HG03039 (cell line): Measurements from ENCODE around the gene ADGRE2.
"Not testable (repeated sequence)": the region's sequence is repeated elsewhere in the genome, so short reads cannot be mapped to it uniquely, and the experiment has no call there.

Experiments used
- ATAC-seq: cut with Tn5 transposase; IDR thresholded peaks from one replicate; pipeline ENCODE4 v1.9.1; 2021; ENCODE audit warnings: mild to moderate bottlenecking, moderate library complexity; ENCODE audit not compliant: unreplicated experiment

Gene ADGRE2

GRCh38 chr19:14780622-14781225 is 2.4 kb upstream of the ADGRE2 start:
- not testable (repeated sequence) for ATAC-seq

DNA sequence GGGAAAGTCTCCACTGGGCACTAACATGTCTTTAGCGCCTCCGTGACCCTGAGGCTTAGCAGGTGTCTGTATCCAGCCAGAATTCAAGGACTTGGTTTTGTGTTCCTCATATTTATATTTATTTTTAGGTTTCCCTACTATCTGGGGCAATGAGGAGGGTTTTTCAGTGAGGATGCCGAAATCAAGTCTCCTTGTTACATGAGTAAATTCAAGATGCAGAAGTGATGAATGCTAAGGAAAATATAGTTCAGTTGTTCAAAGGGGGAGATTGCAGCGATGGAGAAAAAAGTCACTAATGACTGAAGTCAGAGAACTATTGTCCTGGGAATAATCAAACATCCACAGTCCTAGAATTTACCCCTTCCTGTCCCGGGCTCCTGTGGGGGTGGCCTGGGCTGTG is 791 bp upstream of the ADGRE2 start:
- no peak for ATAC-seq

DNA sequence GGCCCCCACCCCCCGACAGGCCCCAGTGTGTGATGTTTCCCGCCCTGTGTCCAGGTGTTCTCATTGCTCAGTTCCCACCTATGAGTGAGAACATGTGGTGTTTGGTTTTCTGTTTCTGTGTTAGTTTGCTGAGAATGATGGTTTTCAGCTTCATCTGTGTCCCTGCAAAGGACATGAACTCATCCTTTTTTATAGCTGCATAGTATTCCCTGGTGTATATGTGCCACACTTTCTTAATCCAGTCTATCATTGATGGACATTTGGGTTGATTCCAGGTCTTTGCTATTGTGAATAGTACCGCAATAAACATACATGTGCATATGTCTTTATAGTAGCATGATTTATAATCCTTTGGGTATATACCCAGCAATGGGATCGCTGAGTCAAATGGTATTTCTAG is 715 bp downstream of the ADGRE2 start:
- ATAC-seq: not testable (repeated sequence)

DNA sequence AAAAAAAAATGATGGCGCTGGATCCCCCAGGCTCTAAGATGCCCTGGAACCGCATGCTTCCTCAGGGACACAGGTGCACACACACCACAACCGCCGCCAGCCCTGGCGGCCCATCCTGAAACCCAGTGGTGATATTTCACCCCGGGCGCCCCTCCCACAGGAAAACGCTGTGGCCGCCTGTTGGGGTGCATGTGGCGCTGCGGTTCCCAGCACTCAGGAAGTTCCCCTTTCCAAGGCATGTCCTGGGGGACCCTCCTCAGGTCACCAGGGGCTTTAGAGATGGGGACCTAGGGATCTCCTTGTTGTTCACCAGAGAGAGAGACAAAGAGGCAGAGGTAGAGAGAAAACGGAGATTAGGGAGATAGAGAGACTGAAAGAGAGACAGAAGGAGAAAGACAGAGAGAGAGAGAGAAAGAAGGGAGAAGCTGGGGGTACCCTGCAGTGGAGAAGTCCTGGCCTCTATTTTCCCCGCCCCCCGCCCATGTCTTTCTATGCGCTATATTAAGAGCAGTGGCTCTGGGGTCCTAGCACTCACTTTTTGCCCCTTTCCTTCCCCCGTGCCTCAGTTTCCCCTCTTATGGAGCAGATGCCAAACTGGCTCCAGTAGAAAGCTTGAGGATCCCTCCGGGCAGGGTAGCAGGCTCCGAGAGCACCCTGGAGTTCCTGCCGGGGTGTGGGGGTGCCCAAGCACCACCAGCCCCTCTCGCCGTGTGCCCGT is 2.3 kb downstream of the ADGRE2 start:
- no peak for ATAC-seq

- ATAC-seq: not testable (repeated sequence)
Observed at GRCh38 chr19:14775326-14775725, 3.0 kb downstream of the ADGRE2 start.

DNA sequence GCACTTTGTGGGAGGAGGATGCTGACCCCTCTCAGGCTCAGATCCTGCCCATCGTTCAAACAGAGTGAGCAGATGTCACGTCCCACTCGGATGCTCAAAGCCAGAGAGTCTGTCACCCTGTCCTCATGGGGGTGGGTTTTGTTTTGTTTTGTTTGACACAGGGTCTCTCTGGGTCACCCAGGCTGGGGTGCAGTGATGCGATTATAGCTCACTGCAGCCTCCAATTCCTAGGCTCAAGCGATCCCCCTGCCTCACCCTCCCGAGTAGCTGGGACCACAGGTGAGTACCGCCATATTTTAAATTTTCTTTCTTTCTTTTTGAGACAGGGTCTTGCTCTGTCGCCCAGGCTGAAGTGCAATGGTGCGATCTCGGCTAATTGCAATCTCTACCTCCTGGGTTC is 4.0 kb downstream of the ADGRE2 start:
- no peak for ATAC-seq

DNA sequence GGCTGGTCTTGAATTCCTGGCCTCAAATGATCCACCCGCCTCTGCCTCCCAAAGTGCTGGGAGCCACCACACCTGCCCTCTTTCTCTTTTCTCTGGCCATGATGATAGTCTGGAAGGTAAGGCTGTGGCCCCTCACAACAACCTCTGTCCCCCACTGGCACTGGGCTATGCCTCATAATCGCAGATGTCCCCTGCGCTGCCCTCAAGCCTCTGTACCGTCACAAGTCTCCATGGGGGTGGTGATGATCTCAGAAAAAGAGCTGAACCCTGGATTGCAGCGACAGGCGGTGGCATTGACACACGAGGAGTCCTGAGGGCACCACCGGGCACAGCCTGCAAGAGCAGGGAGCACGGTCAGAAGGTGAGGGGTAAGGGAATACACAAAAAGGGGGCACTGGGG is 4.6 kb downstream of the ADGRE2 start:
- ATAC-seq: not testable (repeated sequence)

DNA sequence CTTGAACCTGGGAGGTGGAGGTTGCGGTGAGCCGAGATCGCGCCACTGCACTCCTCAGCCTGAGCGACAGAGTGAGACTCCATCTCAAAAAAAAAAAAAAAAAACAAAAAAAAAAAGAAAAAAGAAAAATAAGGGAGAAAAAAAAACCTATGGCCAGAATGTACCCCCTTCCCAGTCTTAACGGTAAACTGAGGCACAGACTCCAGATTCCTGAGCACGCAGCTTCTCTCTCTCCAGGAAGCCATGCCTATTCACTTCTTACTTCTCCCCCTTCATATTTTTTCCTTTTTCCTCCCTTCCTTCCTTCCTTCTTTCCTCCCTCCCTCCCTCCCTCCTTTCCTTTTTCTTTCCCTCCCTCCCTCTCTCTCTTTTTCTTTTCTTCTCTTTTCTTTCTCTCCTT is 5.4 kb downstream of the ADGRE2 start:
- no peak for ATAC-seq

- ATAC-seq: no peak
Observed at GRCh38 chr19:14772467-14772866, 5.9 kb downstream of the ADGRE2 start.

DNA sequence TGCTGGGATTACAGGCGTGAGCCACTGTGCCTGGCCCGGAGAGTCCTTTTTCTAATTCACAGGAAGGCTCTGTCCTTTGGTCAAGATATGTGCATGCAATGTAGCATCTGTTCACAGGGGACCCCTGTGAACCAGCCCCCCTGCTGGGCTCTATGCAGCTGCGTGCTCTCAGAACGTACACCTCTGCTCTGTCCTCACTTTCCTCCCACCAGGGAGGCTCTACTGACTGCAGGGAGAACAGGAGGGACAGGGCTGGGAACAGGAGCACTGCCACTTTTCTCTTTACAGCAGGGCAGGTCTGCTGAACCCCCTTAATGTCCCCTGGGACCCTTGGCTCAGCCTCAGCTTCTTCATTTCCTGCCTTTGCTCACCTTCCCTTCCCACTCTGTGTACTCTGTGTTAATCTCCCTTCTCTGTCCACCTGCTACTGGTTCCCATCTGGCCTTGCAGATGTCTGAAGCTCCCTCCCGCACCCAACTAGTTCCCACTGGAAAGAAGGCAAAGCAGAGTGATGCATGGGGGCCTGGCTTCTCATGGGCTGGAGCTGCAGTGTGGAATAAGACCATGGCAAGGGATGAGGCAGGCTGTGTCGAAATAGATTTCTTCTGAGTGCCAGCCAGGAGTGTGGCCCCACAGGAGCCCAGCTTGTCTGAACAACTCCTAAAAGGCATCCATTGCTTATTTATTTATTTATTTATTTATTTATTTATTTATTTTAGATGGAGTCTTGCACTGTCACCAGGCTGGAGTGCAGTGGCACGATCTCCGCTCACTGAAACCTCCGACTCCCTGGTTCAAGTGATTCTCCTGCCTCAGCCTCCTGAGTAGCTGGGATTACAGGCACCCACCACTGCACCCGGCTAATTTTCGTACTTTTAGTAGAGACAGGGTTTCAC is 7.2 kb downstream of the ADGRE2 start:
- no peak for ATAC-seq

- no peak for ATAC-seq
Observed at GRCh38 chr19:14770136-14770535, 8.2 kb downstream of the ADGRE2 start.

DNA sequence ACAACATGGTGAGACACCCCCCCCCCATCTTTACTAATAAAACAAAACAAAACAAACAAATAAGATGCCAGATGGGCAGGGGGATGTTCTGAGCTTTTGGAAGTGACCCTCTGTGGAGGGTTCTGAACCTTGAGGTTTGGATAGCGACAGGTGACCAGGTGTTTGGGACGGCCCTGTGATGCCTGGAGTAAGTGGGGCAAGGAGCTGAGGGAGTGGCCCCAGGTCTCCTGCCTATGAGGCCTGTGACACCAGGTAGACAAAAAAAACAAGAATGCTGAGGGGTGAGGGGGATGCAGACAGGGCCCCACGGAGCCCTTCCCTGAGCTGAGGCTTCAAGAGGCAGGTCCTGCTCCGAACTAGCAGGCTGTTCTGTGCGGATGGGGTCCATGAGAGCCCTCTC is 9.2 kb downstream of the ADGRE2 start:
- no peak for ATAC-seq

GRCh38 chr19:14768001-14768400 is 10.4 kb downstream of the ADGRE2 start:
- ATAC-seq: no peak

GRCh38 chr19:14767466-14767971 is 10.8 kb downstream of the ADGRE2 start:
- no peak for ATAC-seq

DNA sequence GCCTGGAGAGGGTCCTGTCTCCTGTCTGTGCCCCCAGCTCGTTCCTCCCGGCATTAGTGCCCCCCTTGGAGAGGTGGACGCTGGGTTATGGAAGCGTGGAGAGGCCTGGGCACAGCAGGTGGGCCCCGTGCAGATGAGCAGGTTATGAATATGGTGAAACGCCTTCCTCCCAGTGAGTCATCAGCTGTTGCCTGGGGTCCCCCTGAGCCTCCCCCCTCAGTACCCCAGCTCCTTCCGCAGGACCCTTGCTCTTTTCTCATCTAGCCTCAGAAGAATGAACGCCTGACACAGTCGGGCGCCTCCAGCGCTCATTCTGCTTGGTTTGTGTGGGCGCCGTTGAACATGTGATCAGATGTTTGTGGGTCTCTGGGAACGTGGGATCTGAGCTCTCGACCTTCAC is 12.5 kb downstream of the ADGRE2 start:
- not testable (repeated sequence) for ATAC-seq

GRCh38 chr19:14765403-14765802 is 13.0 kb downstream of the ADGRE2 start:
- ATAC-seq: not testable (repeated sequence)

DNA sequence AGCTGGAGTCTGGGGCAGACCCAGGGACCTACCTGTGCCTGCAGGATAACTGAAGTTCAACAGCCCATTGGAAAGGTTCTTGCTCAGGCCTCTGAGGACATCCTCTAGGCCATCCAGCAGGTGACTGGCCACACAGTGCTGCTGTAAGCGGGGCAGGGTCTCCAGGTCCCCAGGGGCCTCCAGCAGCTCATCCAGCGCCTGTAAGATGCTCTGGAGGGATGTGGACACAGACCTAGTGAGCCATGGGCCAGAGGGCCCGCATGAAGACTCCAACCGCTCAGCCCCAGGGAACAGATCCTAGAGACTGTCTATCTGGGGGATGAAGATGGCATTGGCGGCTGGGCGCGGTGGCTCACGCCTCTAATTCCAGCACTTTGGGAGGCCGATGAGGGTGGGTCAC is 14.0 kb downstream of the ADGRE2 start:
- no peak for ATAC-seq

- no peak for ATAC-seq
Observed at GRCh38 chr19:14763497-14764145, 14.7 kb downstream of the ADGRE2 start.

GRCh38 chr19:14762111-14762510 is 16.2 kb downstream of the ADGRE2 start:
- ATAC-seq: no peak

- ATAC-seq: no peak
Observed at GRCh38 chr19:14761607-14762006, 16.8 kb downstream of the ADGRE2 start.

GRCh38 chr19:14758816-14759215 is 19.5 kb downstream of the ADGRE2 start:
- no peak for ATAC-seq
